NCI-H2029 treated with DMSO at 0.1 percent for 48 hours (cell line): ENCODE measurements around the gene LKAAEAR1.

Source experiments
- DNase-seq: peaks from one replicate; lab custom pipeline; 2025; lab: John Stamatoyannopoulos, UW

LKAAEAR1 gene

DNA sequence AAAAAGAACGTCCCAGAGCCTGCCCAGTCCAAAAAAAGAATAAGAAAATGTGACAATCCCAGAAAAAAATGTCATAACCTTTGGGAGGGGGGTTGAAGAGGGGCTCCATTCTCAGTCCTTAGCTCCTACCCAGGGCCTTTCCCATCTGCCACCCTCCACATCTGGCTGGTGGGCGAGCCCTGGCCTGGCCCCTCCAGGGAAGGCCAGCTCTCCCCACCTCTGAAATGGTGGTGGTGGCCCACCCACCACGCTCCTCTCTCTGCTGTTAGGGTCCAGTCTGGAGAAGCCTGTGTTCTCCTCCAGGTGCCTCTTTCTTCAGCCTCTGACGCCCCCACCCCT is 5.3 kb downstream of the LKAAEAR1 start:
- DNase-seq: no peak

DNA sequence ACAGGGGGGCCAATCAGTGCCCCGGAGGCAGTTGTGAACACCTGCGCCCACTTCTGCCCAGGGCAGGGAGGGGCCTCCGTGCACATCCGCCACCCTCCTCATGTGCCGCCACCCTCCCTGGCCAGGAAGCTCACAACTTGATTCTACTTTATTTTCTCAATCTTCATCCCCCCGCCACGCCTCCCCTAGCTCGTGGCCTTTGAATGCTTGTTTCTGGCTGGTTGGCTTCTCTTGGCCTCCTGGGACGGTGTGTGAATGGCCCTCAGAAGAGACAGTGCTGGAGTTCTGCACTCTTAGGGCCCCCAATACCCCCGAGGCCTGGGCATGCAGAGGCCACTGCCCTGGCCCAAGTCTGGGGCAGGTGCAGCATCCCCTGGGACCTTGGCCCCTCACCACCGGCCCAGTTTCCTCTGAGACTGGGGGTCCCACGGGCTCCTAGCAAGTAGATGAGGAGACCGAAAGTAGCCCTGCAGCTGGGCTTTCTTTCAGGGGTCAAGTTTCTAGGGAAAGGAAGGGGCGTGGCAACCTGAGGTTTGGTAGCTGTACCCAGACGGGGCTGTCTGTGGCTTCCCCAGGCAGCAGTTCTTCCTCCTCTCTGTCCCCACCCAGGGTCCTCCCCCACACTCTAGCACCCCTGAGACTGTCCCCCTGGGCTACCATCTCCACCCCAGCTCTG is 6.2 kb downstream of the LKAAEAR1 start:
- no peak for DNase-seq

DNA sequence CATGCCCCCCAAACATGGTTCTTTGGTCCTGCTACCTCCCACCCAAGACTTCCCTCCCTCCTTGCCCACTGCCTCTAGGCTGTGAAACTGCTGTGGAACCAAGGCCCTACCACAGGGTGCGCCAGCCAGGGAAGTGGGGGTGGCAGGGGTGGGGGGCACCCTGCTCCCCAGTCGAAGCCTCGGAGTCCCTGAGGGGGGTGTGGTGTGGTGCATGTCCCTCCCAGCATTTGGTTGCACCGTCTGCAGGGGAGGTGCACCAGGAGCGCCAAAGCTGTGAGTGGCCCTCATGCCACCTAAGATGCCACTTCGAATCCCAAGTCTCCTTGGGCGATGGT is 6.7 kb downstream of the LKAAEAR1 start:
- DNase-seq: no peak

DNA sequence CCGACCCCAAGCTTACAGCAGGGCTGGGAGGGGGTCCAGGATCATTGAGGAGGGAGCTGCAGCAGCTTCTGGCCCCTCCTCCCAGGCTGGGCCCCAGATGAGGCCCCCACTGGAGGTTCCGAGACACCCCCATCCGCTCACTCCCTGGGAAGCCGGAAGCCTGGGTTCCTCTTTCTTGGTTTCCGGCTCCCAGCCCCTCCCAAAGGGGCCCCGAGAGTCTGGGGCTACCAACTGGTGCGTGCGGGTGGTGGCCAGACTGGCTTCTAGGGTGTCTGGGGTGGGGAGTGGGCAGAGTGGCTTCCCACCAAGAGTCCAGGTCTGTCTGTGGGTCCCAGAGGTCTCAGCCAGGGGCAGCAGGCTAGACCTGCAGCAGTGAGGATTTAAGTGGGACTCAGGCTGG is 7.1 kb downstream of the LKAAEAR1 start:
- DNase-seq: no peak

DNA sequence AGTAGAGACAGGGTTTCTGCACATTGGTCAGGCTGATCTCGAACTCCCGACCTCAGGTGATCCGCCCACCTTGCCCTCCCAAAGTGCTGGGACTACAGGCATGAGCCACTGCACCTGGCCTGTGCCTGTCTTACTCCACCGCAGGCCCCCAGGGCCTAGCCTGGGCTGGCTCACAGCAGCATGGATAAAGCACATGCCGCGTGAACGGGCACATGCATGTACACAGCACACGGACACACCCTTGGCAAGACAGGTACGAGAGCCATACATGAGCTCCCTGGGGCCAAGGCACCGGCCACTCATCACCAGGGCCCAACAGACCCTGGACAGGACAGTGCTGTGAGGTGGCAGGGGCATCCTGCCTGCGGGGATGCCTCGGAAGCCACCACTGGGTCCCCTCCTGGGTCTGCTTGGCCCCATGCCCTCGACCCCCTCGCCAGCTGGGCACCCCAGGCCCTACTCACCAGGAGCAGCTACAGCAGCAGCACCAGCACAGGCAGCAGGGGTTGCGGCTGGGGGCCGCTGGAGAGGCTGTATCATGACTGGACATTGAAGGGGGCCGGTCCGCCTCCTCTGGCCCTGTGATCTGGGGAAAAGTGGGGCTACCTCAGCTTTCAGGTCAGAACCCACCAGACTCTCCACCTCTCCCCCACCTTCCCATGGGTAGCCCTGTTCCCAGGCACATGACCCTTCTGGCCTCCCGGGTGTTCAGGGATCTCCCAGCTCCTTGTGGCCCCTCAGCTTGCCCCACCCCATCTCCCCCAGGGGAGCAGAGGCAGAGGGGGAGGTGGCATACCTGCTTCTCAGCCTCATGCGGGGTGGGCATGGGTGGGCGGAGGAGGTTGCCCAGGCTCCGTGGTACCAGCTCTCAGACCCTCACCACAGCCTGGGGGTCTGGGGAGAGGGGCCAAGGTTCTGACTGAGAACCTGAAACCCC is 7.9 kb downstream of the LKAAEAR1 start:
- DNase-seq: no peak

DNA sequence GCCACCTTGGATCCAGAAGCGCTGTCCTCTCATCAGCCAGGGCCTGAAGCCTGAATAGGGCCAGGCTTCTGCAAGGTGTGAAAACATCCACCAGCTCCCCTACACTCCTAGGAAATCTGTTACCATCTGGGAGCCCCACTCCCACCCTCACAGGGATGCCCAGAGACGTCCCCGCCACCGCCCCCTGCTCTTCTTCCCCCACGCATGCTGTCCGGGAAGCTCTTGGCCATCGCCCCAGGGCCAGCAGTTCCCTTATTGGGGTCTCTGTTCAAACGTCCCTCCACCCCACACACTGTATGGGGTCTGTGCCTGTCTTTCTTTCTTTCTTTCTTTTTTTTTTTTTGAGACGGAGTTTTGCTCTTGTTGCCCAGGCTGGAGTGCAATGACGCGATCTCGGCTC is 8.6 kb downstream of the LKAAEAR1 start:
- no peak for DNase-seq

DNA sequence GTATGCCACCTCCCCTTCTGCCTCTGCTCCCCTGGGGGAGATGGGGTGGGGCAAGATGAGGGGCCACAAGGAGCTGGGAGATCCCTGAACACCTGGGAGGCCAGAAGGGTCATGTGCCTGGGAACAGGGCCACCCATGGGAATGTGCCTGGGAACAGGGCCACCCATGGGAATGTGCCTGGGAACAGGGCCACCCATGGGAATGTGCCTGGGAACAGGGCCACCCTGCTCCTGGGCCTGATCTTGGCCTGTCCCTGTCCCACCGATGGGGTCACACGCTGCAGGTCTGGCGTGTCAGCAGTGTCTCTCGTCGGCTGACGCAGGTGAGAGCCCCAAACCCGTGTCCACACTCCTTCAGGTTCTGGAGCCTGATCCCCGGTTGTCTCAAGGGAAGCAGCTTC is 9.2 kb downstream of the LKAAEAR1 start:
- no peak for DNase-seq

DNA sequence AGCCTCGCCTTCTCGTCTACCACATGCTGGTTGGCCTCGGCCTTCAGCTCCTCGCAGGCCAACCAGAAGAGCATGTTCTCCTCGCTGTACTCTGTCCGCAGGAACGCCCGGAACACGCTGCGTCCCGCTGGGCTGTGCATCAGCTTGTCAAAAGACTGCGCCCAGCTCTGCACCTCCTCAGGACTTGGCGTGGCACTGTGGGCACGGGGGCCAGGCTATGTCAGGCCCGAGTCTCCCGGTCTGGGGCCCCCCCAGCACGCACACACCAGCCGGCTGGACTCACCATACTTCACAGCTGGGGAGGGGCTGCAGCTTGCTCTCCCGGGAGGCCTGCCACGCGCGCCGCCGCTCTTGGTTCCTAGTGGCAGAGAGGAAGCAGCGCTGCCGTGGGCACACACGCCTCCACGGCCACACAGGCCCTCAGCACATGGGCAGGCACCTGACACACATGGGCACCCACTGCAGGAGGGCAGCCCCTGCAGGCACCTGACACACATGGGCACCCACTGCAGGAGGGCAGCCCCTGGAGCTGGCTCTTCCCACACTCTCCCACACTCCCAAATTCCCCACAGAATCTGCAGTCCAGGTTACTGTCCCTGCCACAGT is 9.9 kb downstream of the LKAAEAR1 start:
- no peak for DNase-seq

DNA sequence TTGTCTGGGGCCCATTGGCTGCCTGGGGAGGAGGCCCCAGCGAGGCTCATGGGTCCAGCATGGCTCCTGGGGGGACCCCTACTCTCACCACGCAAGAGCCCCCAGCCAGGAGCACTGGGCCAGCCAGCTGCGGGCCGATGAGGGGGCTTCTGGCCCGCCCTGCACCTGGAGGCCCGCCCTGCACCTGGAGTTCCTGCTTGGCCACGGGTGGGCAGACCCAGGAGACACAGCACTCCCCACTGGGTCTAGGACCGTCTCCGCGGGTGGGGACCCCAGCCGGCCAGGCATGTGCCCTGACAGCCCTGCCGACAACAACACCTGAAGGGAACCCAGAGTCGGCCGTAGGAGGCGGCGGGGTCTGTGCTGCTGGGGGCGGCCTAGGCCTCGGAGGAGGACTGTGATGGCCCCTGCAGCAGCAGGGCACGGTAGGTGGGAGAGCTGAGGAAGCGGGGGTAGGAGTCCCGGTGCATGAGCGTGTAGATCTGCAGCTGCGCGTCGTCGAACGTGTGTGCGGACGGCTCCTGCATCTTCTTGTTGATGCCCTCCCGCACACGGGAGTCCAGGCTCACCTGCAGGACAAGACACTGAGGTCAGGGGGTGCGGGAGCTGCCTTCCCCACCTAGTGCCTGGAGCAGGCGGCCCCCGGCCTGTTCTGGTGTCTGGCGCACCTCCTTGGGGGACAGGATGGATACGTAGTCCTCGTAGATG is 10.6 kb downstream of the LKAAEAR1 start:
- no peak for DNase-seq

DNA sequence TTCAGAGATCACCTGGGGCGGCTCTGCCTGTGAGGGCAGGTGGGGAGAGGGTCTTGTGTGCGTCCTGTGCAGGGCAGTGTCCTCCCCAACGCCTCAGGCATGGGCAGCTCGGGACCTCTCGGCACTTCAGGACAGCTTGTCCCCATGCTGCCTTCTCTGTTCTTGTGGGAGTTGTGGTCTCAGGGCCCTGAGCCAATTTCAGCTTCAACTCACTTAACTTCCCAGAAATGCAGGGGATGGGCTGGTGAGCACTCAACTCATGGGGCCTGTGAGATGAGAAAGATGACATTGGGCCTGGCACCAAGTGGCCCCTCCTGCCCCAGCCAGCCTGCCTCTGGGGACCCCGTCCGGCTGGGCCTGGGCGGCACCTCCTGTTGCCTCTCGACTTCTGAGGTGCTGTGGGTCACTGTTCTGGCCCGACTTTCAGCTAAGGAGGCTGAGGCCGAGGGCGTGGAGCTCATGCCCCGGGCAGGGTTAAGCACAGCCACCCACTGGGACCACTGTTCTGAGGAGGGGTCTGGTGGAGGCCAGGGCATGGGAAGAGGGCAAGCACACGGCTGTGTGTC is 11.6 kb downstream of the LKAAEAR1 start:
- DNase-seq: no peak

DNA sequence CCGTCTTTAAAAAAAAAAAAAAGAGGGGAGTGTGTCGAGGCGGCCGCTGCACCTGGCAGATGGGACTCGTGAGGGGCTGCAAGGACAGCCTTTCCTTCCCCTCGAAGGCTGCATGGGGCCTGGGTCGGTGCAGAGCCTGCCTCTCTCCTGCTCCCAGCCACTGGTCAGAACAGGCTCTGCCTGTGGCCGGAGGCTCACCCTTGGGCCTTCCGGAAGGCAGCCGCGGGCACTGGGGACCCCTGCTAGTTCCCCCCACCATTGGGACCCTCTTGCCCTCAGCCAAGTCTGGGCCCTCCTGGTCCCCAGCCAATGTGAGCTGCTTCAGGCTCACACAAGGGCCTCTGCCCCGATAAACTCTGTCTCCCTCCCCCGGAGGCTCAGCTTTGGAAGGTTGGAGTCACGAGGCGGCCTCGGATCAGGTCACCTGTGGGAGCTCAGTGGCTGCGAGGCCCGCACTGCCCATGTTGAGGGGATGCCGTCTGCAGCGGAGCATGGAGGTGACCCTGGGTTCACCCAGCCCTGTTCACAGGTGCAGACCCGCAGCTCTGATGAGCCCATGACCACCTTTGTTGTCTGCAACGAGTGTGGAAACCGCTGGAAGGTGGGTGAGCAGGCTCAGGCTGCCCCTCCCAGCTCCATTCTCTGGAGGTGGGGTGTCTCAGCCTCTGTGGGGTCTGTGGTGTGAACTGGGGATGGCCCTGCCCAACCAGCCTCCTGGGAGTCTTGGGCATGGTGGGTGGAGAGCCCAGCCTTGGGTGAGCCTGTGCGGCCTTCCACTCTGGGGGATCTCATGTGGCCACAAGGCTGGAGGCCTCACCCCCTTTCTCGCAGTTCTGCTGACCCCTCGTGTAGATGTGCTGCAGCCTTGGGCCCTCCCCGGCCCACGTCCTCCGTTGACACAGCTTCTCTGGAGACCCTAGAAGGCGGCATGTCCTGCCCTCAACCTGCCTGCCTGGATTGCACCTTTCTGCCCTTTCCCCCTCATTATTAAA is 12.6 kb downstream of the LKAAEAR1 start:
- DNase-seq: no peak

DNA sequence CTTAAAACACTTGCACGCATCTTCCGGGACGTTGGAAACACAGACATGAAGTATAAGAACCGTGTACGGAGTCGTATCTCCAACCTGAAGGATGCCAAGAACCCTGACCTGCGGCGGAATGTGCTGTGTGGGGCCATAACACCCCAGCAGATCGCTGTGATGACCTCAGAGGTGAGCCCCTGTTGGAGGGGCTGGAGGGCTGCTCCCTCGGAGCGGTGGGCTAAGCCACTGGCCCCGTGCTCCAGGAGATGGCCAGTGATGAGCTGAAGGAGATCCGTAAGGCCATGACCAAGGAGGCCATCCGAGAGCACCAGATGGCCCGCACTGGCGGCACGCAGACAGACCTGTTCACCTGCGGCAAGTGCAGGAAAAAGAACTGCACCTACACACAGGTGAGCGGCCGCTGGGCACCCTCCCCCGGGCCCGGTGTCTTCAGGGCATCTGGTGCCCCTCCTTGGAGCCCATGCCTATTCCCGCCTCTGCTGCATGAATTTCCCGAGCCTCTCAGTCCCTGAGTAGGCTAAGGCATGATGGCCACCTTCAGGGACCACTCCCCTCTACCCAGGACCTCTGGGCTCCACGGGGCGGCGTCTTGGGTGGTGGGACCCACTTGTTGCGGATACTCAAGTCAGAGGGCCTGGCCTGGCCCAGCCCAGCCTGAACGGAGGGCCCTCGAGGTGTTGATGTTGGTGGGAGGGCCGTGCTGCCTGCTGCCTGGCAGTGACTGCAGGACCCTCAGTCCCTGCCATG is 13.8 kb downstream of the LKAAEAR1 start:
- no peak for DNase-seq

DNA sequence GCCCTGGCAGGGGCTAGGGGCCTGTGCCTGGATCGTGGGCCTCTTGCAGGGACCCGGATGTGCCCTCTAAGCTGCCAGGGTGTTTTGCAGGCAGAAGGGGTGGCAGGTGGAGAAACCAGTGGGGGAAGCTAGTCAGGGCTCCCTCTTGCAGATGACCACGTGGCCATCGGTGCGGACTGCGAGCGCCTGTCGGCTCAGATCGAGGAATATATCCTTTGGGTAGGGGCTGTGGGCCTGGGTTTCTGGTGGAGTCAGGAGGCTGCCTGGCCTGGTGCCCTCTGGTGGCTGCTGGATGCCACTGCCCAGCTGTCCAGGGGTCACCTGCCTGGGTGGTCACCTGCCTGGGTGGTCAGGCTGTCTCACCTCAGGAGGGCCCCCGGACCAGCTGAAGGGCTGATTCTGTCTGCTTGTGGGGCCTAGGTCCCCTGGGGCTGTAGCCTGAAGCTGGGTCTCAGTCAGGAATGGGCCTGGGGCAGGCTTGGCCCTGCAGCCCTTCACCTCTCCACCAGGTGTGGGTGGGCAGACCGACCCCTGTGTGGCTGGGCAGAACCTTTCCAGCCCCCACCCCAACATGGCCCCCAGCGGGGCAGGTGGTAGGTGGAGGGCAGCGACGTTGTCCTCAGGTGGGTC is 14.5 kb downstream of the LKAAEAR1 start:
- no peak for DNase-seq

DNA sequence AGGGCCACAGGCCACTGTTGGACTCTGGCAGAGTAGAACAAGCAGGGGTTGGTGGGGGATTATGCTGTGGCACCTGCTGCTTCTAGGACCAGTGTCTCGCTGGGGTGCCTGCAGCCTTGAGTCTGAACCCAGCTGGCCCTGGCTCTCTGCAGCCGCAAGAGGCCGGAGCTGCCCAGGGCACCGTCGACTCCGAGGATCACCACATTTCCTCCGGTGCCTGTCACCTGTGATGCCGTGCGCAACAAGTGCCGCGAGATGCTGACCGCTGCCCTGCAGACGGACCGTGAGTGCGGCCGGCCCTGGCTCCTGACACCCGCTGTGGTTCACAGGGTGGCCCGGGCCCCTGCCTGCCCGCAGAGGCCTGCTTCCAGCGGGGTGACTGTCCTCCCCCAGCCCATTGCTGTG is 15.0 kb downstream of the LKAAEAR1 start:
- no peak for DNase-seq

DNA sequence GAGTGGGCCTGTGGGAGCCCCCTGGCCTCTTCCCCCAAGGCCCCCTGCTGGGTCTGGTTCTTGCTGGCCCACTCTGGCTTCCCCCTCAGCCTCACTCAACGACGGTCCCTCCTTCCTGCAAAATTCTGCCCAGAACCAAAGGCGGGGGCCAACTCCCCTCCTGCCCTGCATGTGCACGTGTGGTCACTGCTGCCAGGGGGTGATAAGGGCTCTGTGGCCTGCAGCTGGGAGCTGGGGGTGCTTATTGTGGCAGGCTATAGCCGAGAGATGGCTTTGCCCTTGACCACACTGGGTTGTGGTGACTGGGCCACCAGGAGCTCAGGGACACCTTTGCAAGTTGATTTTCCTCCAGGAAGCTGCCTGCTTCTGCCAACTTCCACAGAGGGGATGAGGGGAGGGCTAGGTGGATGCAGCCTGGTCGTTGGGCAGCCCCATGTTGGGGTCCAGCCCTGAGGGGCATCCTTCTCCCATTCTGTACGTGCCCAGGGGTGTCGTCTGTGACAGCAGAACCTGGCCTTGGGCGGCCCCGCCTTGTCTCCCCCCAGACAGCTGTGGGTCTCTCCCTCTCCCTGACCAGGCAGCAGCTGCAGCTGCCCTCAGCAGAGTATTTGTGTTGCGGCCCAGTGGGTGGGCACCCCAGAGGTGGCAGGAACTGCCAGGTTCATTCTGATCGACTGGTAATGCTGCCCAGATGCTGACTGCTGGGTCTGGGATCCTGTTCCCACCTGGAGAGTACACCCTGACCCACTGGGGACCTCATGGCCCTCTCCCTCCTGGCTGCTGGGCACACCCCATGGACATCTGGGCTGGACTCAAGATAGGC is 15.6 kb downstream of the LKAAEAR1 start:
- DNase-seq: no peak

DNA sequence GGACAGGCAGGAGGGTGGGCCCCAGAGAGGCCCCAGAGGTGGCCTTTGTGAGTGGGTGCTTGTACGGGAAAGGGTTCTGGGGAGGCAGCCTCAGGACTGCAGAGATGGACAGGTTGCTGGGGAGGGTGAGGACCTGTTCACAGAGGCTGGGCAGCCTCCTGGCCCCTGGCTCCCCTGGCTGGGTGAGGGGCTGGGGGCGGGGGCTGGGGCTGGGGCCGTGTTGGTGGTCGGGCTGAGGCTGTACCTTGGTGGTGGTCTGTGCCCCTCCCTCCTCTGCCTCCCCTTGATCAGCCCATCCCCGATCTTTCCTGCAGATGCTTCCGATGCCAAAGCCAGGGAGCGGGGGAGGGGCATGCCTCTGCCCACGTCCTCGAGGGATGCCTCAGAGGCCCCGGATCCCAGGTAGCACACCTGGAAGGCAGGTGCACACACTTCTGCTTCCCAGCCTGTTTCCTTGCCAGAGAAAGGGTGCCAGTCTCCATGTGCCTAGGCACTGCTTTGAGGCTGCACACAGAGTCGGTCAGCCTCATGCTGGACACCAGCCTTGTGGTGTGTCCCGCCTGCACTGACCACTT is 16.4 kb downstream of the LKAAEAR1 start:
- DNase-seq: no peak

DNA sequence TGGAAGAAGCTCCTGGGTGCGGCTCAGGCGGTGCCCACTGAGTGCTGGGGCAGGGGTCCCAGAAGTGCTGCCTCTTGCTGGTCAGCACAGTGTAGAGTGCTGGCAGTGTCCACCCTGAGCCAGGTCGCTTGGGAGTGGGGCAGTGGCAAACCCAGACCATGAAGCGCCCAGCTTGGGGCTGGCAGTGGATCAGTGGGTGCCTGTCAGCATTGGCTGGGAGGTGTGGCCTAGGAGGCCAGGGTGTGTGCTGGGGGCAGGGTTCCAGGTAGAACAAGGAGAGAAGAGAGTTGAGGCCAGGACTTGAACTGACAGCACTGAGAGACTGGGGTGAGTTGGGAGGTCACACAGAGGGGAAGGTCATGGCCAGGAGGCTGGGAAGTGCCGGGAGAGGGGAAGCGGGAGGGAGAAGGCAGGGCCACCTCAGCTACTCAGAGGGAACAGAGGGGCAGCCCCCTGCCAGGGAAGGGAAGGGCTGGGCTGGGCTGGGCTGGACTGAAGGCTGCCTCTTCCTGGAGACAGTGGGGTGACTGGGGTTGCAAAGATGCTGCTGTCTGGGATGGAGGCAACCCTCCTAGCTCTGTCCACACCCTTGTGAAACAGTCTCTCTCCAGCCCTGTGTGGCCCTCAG is 17.1 kb downstream of the LKAAEAR1 start:
- DNase-seq: no peak

DNA sequence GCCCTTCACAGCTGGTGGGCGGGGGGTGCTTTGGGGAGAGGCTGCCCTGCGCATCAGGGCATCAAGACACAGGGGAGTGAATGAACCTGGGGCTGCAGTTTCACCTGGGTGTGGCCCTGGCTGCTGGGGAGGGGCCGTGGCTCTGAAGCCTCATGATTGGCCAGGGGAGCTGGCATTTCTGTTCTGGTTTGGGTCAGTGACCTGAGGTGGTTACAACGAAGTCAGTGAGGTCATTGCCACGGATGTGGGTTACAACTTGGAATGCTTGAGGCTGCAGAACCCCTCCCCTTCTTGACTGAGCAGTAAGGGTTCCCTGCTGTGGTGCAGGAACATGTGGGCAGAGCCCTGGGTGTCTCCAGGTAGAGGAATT is 18.2 kb downstream of the LKAAEAR1 start:
- DNase-seq: no peak
